Esophagus squamous epithelium (tissue), 5 donors: ENCODE measurements around the gene PRLH. TPM values are rescaled to one million over a fixed set of nuclear protein-coding genes. Genes with fewer than 3 reads are reported as not detected.

Experiments used
- DNase-seq: peaks from one replicate; lab custom pipeline; 2025; lab: John Stamatoyannopoulos, UW
- H3K27ac ChIP-seq, 4 donors: fragments of 200-600 bp; sonication (generic); one replicate each; pipeline ENCODE4 v1.5.1; 2016 to 2019; ENCODE audit warnings: mild to moderate bottlenecking in 1 of 4
- H3K27me3 ChIP-seq, 4 donors: fragments of 200-600 bp; sonication (generic); 1 replicate in 3 of 4; 2 replicates in 1 of 4; pipeline versions ENCODE4 v1.5.1 to v1.6.0; 2017 to 2021; ENCODE audit warnings: antibody characterized with exemption in 1 of 4
- H3K36me3 ChIP-seq, 3 donors: fragments of 200-600 bp; sonication (generic); one replicate each; pipeline ENCODE4 v1.5.1; 2016 to 2019
- H3K4me1 ChIP-seq, 3 donors: fragments of 200-600 bp; sonication (generic); one replicate each; pipeline ENCODE4 v1.5.1; 2017 to 2019
- H3K4me3 ChIP-seq, 4 donors: fragments of 200-600 bp; sonication (generic); 1 replicate in 3 of 4; 2 replicates in 1 of 4; pipeline ENCODE4 v1.5.1; 2016 to 2019; ENCODE audit warnings: mild to moderate bottlenecking in 2 of 4, moderate library complexity in 1 of 4
- H3K9me3 ChIP-seq, 3 donors: fragments of 200-600 bp; sonication (generic); one replicate each; pipeline ENCODE4 v1.5.1; 2016 to 2019
- POLR2A ChIP-seq, 4 donors: fragments of 450-650 bp; IDR thresholded peaks; one replicate each; pipeline ENCODE4 v1.6.1; 2017; ENCODE audit warnings: antibody characterized with exemption in 4 of 4, mild to moderate bottlenecking in 4 of 4, moderate library complexity in 3 of 4
- WGBS, 2 donors: methylation state at CpG; one replicate each; pipeline ENCODE4 v1.1.5; 2018; 5-methylcytosine and 5-hydroxymethylcytosine counted together
- intact Hi-C: fragments of 100-400 bp; cut with DNase I; formaldehyde crosslinking; loops from one replicate; pipeline ENCODE4 v1.15.0; 2022
- total RNA-seq, 4 donors: library from RNA; depleted of rRNA; stranded (reverse); fragments of >200 nt; gene quantifications; one replicate each; pipeline ENCODE4 v1.1.0, GENCODE V29; 2016
- TF ChIP-seq, protein P1 (sequence below), 6 experiments: fragments of 450-650 bp in 4 of 6; fragments of 200-600 bp in 2 of 6; sonication (generic) in 2 of 6; IDR thresholded peaks; one replicate each; pipeline ENCODE4 v1.5.1; 2016 to 2019; ENCODE audit warnings: antibody characterized with exemption in 6 of 6, mild to moderate bottlenecking in 4 of 6, moderate library complexity in 4 of 6
- donor health status: DM: yes; HTN: yes; CAD: no.

The PRLH gene
- total RNA-seq, 4 donors from 2014 or later: not detected

- no peak for DNase-seq
- Histone ChIP-seq H3K27ac (no peak overlapping the region), H3K36me3 (peaks cover 0 to 19% (median 0%) of the 10 kb centered on the region in 3 donors), H3K27me3 (no peaks in the 10 kb centered on the region), H3K4me3 (no peak overlapping the region), H3K4me1 (peaks cover 7 to 15% (median 10%) of the 10 kb centered on the region in 3 donors), H3K9me3 (peaks cover 0 to 22% (median 6%) of the 10 kb centered on the region in 3 donors)
- intact Hi-C loops: no loop called here
- WGBS, 2 donors: 30 to 56% methylated on average over 8 to 9 of the region's 11 CpGs
- TF ChIP-seq, protein P1, sequence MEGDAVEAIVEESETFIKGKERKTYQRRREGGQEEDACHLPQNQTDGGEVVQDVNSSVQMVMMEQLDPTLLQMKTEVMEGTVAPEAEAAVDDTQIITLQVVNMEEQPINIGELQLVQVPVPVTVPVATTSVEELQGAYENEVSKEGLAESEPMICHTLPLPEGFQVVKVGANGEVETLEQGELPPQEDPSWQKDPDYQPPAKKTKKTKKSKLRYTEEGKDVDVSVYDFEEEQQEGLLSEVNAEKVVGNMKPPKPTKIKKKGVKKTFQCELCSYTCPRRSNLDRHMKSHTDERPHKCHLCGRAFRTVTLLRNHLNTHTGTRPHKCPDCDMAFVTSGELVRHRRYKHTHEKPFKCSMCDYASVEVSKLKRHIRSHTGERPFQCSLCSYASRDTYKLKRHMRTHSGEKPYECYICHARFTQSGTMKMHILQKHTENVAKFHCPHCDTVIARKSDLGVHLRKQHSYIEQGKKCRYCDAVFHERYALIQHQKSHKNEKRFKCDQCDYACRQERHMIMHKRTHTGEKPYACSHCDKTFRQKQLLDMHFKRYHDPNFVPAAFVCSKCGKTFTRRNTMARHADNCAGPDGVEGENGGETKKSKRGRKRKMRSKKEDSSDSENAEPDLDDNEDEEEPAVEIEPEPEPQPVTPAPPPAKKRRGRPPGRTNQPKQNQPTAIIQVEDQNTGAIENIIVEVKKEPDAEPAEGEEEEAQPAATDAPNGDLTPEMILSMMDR (IDR thresholded peaks at IDR 0.05): no peak
- no peak for TF ChIP-seq POLR2A (IDR thresholded peaks at IDR 0.05)
Measured at GRCh38 chr2:237556773-237557632, 9.4 kb upstream of the PRLH start.

DNA sequence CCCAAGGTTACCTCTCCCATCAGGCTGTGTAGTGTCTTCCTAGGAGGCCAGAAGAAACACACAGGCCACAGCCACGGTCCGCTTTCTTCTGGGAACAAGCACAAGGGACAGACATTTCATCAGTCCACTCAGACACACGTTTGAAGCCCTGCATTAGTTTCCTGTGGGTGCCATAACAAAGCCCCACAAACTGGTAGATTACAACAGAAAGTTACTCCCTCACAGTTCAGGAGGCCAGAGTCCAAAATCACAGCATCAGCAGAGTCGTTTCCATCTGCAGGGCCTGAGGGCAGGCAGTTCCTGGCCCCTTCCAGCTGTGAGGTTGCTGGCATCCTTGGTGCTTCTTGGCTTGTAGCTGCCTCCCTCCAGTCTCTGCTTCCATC lies 8.8 kb upstream of the PRLH start:
- intact Hi-C loops: no loop called here
- H3K4me1 ChIP-seq: peaks cover 7 to 15% (median 10%) of the 10 kb centered on the region in 3 donors
- peaks cover 0 to 22% (median 6%) of the 10 kb centered on the region in 3 donors for H3K9me3 ChIP-seq
- H3K27ac ChIP-seq: no peak overlapping the region
- no peaks in the 10 kb centered on the region for H3K27me3 ChIP-seq
- WGBS, 2 donors: 56 to 64% methylated on average over 4 of the region's 4 CpGs
- H3K4me3 ChIP-seq: no peak overlapping the region
- H3K36me3 ChIP-seq: peaks cover 0 to 19% (median 0%) of the 10 kb centered on the region in 3 donors
- no peak for DNase-seq
- TF ChIP-seq, protein P1 (IDR thresholded peaks at IDR 0.05): no peak
- no peak for TF ChIP-seq POLR2A (IDR thresholded peaks at IDR 0.05)

GRCh38 chr2:237558961-237559641 lies 7.3 kb upstream of the PRLH start:
- Histone ChIP-seq H3K4me3 (no peak overlapping the region), H3K36me3 (peaks cover 0 to 5% (median 0%) of the 10 kb centered on the region in 3 donors), H3K9me3 (peaks cover 0 to 22% (median 6%) of the 10 kb centered on the region in 3 donors), H3K27ac (peak overlapping the region in 1 of 4 donors; percentile 22), H3K4me1 (peaks cover 7 to 15% (median 10%) of the 10 kb centered on the region in 3 donors), H3K27me3 (peaks cover 0 to 10% (median 0%) of the 10 kb centered on the region in 4 donors)
- intact Hi-C loops: no loop called here
- TF ChIP-seq, protein P1 (IDR thresholded peaks at IDR 0.05): no peak
- TF ChIP-seq POLR2A (IDR thresholded peaks at IDR 0.05): no peak
- WGBS, 2 donors: 25 to 41% methylated on average over 16 to 19 of the region's 22 CpGs
- no peak for DNase-seq

- no peak for DNase-seq
- Histone ChIP-seq H3K4me1 (peaks cover 7 to 15% (median 10%) of the 10 kb centered on the region in 3 donors), H3K27me3 (peaks cover 0 to 21% (median 0%) of the 10 kb centered on the region in 4 donors), H3K36me3 (no peaks in the 10 kb centered on the region), H3K9me3 (peaks cover 0 to 1% (median 0%) of the 10 kb centered on the region in 3 donors), H3K27ac (no peak overlapping the region), H3K4me3 (no peak overlapping the region)
- 60 to 100% methylated on average over 1 of the region's 7 CpGs for WGBS, 2 donors
- TF ChIP-seq POLR2A (IDR thresholded peaks at IDR 0.05): no peak
- intact Hi-C loops: no loop called here
Measured at GRCh38 chr2:237561221-237561620, 5.2 kb upstream of the PRLH start.

GRCh38 chr2:237563816-237564215 lies 2.6 kb upstream of the PRLH start:
- peaks cover 6 to 11% (median 7%) of the 10 kb centered on the region in 3 donors for H3K4me1 ChIP-seq
- no peaks in the 10 kb centered on the region for H3K36me3 ChIP-seq
- peaks cover 0 to 21% (median 0%) of the 10 kb centered on the region in 4 donors for H3K27me3 ChIP-seq
- H3K4me3 ChIP-seq: no peak overlapping the region
- no peaks in the 10 kb centered on the region for H3K9me3 ChIP-seq
- no peak for TF ChIP-seq POLR2A (IDR thresholded peaks at IDR 0.05)
- TF ChIP-seq, protein P1 (IDR thresholded peaks at IDR 0.05): no peak
- 47 to 66% methylated on average over 3 of the region's 14 CpGs for WGBS, 2 donors
- no peak overlapping the region for H3K27ac ChIP-seq
- DNase-seq: no peak
- intact Hi-C loops: no loop called here
